Nephron progenitor cell (in vitro differentiated cells): ENCODE data around the gene SAT1.
A peak's percentile ranks its signal among the peaks of the same experiment; 100 is the strongest.

Experiments used
- DNase-seq: peaks from one replicate; pipeline ENCODE4 v3.0.0; 2021
- H3K27ac Mint-ChIP-seq: 2 replicates; pipeline ENCODE4 v1.8.0; 2021; ENCODE audit warnings: mild to moderate bottlenecking, moderate library complexity, mixed read lengths
- H3K27me3 Mint-ChIP-seq: 2 replicates; pipeline ENCODE4 v1.8.0; 2021; ENCODE audit warnings: mild to moderate bottlenecking, low read depth, mixed read lengths; ENCODE audit not compliant: poor library complexity
- H3K36me3 Mint-ChIP-seq: 2 replicates; pipeline ENCODE4 v1.8.0; 2021; ENCODE audit warnings: low read depth, mixed read lengths
- H3K4me1 Mint-ChIP-seq: 2 replicates; pipeline ENCODE4 v1.8.0; 2021; ENCODE audit warnings: mixed read lengths
- H3K4me3 Mint-ChIP-seq: 2 replicates; pipeline ENCODE4 v1.8.0; 2021; ENCODE audit warnings: mild to moderate bottlenecking, moderate library complexity, mixed read lengths
- H3K9me3 Mint-ChIP-seq: 2 replicates; pipeline ENCODE4 v1.8.0; 2021; ENCODE audit warnings: mild to moderate bottlenecking, moderate library complexity, mixed read lengths
- TF ChIP-seq, protein P1 (sequence below): fragments of 200-600 bp; sonication (generic); IDR thresholded peaks from 2 replicates; pipeline ENCODE4 v1.5.0; 2021; ENCODE audit warnings: antibody characterized with exemption

The SAT1 gene

GRCh38 chrX:23783589-23784469, 856 bp downstream of the SAT1 start:
- Mint-ChIP-seq H3K4me1 (peaks cover 44% of the 10 kb centered on the region), H3K9me3 (no peaks in the 10 kb centered on the region), H3K27me3 (peaks cover 3% of the 10 kb centered on the region), H3K36me3 (peaks cover 33% of the 10 kb centered on the region), H3K4me3 (peak overlapping the region; percentile 99), H3K27ac (peak overlapping the region; percentile 89)
- TF ChIP-seq, protein P1, sequence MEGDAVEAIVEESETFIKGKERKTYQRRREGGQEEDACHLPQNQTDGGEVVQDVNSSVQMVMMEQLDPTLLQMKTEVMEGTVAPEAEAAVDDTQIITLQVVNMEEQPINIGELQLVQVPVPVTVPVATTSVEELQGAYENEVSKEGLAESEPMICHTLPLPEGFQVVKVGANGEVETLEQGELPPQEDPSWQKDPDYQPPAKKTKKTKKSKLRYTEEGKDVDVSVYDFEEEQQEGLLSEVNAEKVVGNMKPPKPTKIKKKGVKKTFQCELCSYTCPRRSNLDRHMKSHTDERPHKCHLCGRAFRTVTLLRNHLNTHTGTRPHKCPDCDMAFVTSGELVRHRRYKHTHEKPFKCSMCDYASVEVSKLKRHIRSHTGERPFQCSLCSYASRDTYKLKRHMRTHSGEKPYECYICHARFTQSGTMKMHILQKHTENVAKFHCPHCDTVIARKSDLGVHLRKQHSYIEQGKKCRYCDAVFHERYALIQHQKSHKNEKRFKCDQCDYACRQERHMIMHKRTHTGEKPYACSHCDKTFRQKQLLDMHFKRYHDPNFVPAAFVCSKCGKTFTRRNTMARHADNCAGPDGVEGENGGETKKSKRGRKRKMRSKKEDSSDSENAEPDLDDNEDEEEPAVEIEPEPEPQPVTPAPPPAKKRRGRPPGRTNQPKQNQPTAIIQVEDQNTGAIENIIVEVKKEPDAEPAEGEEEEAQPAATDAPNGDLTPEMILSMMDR: no peak
- DNase-seq: peak; percentile 13

- H3K9me3 Mint-ChIP-seq: no peaks in the 10 kb centered on the region
These were observed 1.7 kb downstream of the SAT1 start for GRCh38 chrX:23784470-23785331.

DNA sequence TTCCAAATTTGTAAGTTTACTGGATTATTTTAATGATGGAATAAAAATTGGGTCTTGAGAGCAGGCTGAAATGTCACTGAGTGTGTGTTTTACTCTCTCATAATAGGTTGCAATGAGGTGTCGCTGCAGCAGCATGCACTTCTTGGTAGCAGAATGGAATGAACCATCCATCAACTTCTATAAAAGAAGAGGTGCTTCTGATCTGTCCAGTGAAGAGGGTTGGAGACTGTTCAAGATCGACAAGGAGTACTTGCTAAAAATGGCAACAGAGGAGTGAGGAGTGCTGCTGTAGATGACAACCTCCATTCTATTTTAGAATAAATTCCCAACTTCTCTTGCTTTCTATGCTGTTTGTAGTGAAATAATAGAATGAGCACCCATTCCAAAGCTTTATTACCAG, 2.6 kb downstream of the SAT1 start:
- peaks cover 33% of the 10 kb centered on the region for H3K36me3 Mint-ChIP-seq
- H3K9me3 Mint-ChIP-seq: no peaks in the 10 kb centered on the region
- H3K4me1 Mint-ChIP-seq: peaks cover 57% of the 10 kb centered on the region
- H3K27me3 Mint-ChIP-seq: peaks cover 3% of the 10 kb centered on the region
- peak overlapping the region; percentile 99 for H3K4me3 Mint-ChIP-seq
- peak overlapping the region; percentile 80 for H3K27ac Mint-ChIP-seq
- TF ChIP-seq, protein P1: no peak
- no peak for DNase-seq

More at GRCh38 chrX:23784470-23785331, 1.7 kb downstream of the SAT1 start:
- Mint-ChIP-seq H3K36me3 (peaks cover 33% of the 10 kb centered on the region), H3K27ac (peak overlapping the region; percentile 71), H3K27me3 (peaks cover 3% of the 10 kb centered on the region), H3K4me1 (peaks cover 48% of the 10 kb centered on the region), H3K4me3 (peak overlapping the region; percentile 99)
- TF ChIP-seq, protein P1: no peak
- no peak for DNase-seq

- H3K4me1 Mint-ChIP-seq: peaks cover 57% of the 10 kb centered on the region
- H3K4me3 Mint-ChIP-seq: no peak overlapping the region
- H3K27ac Mint-ChIP-seq: peak overlapping the region; percentile 71
- no peaks in the 10 kb centered on the region for H3K9me3 Mint-ChIP-seq
- peaks cover 3% of the 10 kb centered on the region for H3K27me3 Mint-ChIP-seq
- H3K36me3 Mint-ChIP-seq: peaks cover 33% of the 10 kb centered on the region
- DNase-seq: no peak
- TF ChIP-seq, protein P1: no peak
These were observed 3.4 kb downstream of the SAT1 start for GRCh38 chrX:23786268-23786815.

DNA sequence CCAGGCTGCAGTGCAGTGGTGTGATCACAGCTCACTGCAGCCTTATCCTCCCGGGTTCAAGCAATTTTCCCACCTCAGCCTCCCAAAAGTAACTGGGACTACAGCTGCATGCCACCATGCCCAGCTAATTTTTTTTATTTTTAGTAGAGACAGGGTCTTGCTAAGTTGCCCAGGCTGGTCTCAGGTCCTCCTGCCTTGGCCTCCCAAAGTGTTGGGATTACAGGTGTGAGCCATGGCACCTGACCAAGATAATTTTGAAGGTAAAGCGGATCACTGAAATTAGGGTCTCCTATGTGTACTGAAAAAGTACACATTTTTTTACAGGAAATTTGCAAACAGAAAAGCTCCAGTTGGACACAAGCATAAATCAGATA, 4.8 kb downstream of the SAT1 start:
- TF ChIP-seq, protein P1: no peak
- Mint-ChIP-seq H3K9me3 (no peaks in the 10 kb centered on the region), H3K27ac (no peak overlapping the region), H3K36me3 (peaks cover 33% of the 10 kb centered on the region), H3K27me3 (peaks cover 3% of the 10 kb centered on the region), H3K4me1 (peaks cover 60% of the 10 kb centered on the region), H3K4me3 (no peak overlapping the region)
- DNase-seq: no peak
